Mucosa of descending colon (tissue), 3 donors: ENCODE measurements around the gene MTR. TPM values are rescaled to one million over a fixed set of nuclear protein-coding genes. Genes with fewer than 3 reads are reported as not detected.
A peak's percentile ranks its signal among the peaks of the same experiment; 100 is the strongest.

ENCODE experiments used
- ATAC-seq: fragments of 200-7000 bp; cut with Tn5 transposase; one replicate; pipeline ENCODE4 v1.9.1; 2020; ENCODE audit warnings: mild to moderate bottlenecking, moderate library complexity
- DNase-seq, 3 donors: peaks; one replicate each; pipeline ENCODE4 v3.0.0-alpha.2; 2020
- H3K36me3 ChIP-seq: fragments of 200-600 bp; one replicate; pipeline ENCODE4 v1.8.0; 2021; ENCODE audit warnings: low read depth, mild to moderate bottlenecking
- H3K4me1 ChIP-seq: fragments of 200-600 bp; one replicate; pipeline ENCODE4 v1.8.0; 2021; ENCODE audit warnings: low read depth, mild to moderate bottlenecking
- H3K4me3 ChIP-seq: fragments of 200-600 bp; one replicate; pipeline ENCODE4 v1.8.0; 2021; ENCODE audit warnings: mild to moderate bottlenecking
- H3K9me3 ChIP-seq: fragments of 200-600 bp; one replicate; pipeline ENCODE4 v1.8.0; 2021; ENCODE audit warnings: mild to moderate bottlenecking
- intact Hi-C, 2 donors: fragments of 100-400 bp; cut with DNase I in 1 of 2; cut with micrococcal nuclease in 1 of 2; formaldehyde crosslinking; loops; one replicate each; pipeline versions ENCODE4 v1.11.0 to v1.11.1; 2022; cut with DNase I, micrococcal nuclease
- total RNA-seq, 3 donors: library from RNA; stranded (reverse); fragmentation: NEBNext Ultra II Directional in 2 of 3; extraction: Animal tissue kit (Norgen Biotek cat#: 25700) in 2 of 3; gene quantifications; one replicate each; pipeline versions ENCODE4 v1.2.1 to v1.2.4, GENCODE V29; 2021 to 2023
- TF ChIP-seq, protein P1 (sequence below): fragments of 200-600 bp; IDR thresholded peaks from one replicate; pipeline ENCODE4 v1.8.0; 2022; ENCODE audit warnings: antibody characterized with exemption, mild to moderate bottlenecking
- donor health status: DM: no; HTN: no; CAD: no; lungs with moderate emphysema.
- donor health status: DM: no; HTN: no; CAD: no.
- donor health status: DM: no; HTN: yes; CAD: no.

Gene MTR
- total RNA-seq, 3 donors from 2014 or later, result 21.7 to 41.1 (median 23.5) TPM

DNA sequence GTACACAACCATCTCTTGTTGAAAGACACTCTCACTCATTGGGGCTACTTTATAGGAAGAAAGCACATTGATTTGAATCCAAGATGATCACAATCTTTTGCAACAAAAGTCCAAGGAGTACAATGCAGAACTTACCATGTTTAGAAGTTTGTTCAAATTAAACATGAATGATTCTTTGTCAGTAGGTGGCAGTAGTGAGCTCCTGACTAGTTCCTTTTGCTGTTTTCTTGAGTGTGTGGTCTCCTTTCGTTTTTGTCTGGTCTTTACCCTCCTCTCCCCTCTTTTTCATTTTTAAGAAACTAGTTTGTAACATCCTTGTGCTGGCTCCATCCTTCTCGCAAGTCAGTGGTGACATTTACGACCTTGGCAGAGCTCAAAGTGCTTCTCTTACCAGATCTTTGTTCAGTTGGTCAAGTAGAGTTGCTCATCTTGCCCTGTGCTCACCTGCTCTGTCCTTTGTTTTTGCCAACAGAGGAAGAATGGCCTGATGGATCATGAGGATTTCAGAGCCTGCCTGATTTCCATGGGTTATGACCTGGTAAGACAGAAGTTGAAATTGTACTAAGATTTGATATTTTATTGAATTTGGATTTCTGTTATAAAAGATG, 35.7 kb upstream of the MTR start:
- Histone ChIP-seq H3K9me3 (no peaks in the 10 kb centered on the region), H3K4me1 (no peaks in the 10 kb centered on the region), H3K36me3 (no peaks in the 10 kb centered on the region), H3K4me3 (no peak overlapping the region)
- TF ChIP-seq, protein P1, sequence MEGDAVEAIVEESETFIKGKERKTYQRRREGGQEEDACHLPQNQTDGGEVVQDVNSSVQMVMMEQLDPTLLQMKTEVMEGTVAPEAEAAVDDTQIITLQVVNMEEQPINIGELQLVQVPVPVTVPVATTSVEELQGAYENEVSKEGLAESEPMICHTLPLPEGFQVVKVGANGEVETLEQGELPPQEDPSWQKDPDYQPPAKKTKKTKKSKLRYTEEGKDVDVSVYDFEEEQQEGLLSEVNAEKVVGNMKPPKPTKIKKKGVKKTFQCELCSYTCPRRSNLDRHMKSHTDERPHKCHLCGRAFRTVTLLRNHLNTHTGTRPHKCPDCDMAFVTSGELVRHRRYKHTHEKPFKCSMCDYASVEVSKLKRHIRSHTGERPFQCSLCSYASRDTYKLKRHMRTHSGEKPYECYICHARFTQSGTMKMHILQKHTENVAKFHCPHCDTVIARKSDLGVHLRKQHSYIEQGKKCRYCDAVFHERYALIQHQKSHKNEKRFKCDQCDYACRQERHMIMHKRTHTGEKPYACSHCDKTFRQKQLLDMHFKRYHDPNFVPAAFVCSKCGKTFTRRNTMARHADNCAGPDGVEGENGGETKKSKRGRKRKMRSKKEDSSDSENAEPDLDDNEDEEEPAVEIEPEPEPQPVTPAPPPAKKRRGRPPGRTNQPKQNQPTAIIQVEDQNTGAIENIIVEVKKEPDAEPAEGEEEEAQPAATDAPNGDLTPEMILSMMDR, result peak; percentile 33
- no peak for ATAC-seq
- intact Hi-C loops, result no loop called here
- DNase-seq, result peak in 1 of 3 donors; percentile 25

DNA sequence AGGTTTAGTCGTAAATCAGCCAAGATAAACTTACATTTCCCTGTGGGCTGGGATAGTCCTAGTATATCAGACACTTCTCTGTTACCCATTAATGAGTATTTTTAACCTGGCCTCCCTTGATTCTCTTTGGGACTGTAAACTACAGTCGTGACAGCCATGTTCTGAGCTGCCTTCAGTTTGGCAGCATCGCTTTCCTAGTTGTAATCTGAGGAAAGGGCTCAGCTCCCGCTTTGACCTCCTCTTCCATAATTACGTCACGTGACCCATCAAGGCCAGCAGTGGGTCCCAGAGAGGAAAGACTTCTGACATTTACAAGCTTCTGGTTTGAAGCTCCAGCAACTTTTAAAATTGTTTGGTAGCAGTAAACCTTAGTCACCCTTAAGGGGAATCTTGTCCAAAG, 34.6 kb upstream of the MTR start:
- Histone ChIP-seq H3K4me1 (no peaks in the 10 kb centered on the region), H3K4me3 (no peak overlapping the region), H3K36me3 (no peaks in the 10 kb centered on the region), H3K9me3 (no peaks in the 10 kb centered on the region)
- DNase-seq, result no peak
- TF ChIP-seq, protein P1, result no peak
- no peak for ATAC-seq
- intact Hi-C loops, result loop anchor here in 1 of 2 donors (10.0 kb wide), 1 partner anchor 634 kb away; no protein-coding TSS in a partner anchor

DNA sequence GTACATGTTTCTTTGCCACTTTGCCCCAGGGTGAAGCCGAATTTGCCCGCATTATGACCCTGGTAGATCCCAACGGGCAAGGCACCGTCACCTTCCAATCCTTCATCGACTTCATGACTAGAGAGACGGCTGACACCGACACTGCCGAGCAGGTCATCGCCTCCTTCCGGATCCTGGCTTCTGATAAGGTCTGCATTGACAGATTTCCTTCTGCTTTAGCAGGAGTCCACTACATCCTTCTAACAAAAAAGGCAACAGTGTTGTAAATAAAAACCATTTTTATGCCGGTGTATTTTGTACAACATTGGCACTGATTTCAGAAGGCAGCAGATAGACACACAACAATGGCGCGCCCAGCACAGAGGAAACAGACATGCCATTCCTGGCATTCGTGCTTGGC, 34.1 kb upstream of the MTR start:
- TF ChIP-seq, protein P1, result no peak
- Histone ChIP-seq H3K36me3 (no peaks in the 10 kb centered on the region), H3K4me3 (no peak overlapping the region), H3K9me3 (no peaks in the 10 kb centered on the region), H3K4me1 (no peaks in the 10 kb centered on the region)
- DNase-seq, result no peak
- intact Hi-C loops, result loop anchor here in 1 of 2 donors (10.0 kb wide), 1 partner anchor 634 kb away; no protein-coding TSS in a partner anchor
- ATAC-seq, result no peak

DNA sequence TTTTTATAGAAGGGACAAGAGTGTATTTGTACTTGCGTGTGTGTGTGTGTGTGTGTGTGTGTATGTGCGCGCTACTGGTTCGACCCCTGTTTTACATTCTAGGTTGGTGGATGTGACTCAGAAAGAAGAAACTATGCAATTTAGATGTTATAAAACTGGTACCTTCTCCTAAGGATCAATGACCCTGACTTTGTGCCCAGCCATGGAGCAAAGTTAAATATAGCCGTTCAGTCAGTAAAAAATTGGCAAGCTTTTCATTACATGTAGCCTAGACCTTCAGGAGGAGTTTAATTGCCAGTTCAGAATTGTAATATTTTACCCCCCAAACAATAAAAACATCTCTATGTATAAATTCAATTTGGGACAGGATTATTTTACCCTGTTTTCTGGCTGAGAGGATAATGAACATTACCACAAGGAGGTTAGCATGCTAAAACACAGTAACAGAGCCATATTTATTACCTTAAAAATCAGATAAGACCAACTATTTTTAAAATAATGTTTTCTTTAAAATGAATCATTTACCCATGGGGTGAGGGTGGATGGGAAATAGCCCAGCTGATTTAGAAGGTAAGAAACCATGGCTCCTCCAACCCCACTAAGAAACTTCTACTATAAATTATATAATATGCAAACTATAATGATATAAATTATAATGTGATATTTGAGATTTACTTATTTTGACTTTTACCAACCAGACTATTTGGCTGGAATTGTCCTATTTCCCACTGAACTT, 33.5 kb upstream of the MTR start:
- DNase-seq (no peak), ATAC-seq (no peak)
- no peaks in the 10 kb centered on the region for H3K36me3 ChIP-seq
- intact Hi-C loops, result loop anchor here in 1 of 2 donors (10.0 kb wide), 1 partner anchor 633 kb away; no protein-coding TSS in a partner anchor
- H3K4me1 ChIP-seq, result no peaks in the 10 kb centered on the region
- H3K9me3 ChIP-seq, result no peaks in the 10 kb centered on the region
- TF ChIP-seq, protein P1, result no peak
- H3K4me3 ChIP-seq, result no peak overlapping the region

DNA sequence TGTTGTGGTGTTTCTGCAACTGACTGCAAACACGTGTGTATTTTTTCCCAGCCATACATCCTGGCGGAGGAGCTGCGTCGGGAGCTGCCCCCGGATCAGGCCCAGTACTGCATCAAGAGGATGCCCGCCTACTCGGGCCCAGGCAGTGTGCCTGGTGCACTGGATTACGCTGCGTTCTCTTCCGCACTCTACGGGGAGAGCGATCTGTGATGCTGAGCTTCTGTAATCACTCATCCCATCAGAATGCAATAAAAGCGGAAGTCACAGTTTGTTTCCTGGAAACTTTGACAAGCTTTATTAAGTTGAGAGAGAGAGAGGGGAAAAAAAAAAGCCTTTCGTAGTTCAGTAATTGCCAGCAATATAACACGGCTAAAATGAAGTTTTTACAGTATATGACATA, 32.7 kb upstream of the MTR start:
- ATAC-seq (no peak), DNase-seq (no peak)
- no peak overlapping the region for H3K4me3 ChIP-seq
- TF ChIP-seq, protein P1, result no peak
- H3K4me1 ChIP-seq, result no peaks in the 10 kb centered on the region
- intact Hi-C loops, result loop anchor here in 1 of 2 donors (10.0 kb wide), 1 partner anchor 632 kb away; no protein-coding TSS in a partner anchor
- H3K9me3 ChIP-seq, result no peaks in the 10 kb centered on the region
- no peaks in the 10 kb centered on the region for H3K36me3 ChIP-seq
